Measurements from ENCODE around the gene GUK1. TPM values are rescaled to one million over a fixed set of nuclear protein-coding genes. Genes with fewer than 3 reads are reported as not detected.

The GUK1 gene
- total RNA-seq, 1 donor, result 278 TPM

DNA sequence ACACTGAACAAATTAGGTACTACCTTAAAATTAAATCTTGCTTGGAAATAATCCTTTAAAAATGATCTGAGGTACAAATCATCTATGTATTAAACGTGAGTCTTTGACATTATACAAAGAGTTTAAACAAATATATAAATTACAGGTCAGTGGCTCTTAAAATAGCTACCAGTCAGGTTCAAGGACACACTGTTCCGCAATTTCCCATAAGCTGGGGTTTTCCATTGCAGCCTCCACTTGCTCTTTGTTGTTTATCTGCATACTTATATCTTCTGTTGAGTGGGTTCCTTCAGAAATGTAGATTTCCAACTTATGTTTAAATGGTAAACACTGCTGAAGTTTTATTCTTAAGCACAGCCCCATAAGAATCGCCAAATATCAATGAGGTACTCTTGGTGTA lies 25.3 kb upstream of the GUK1 start:
- H3K27me3 ChIP-seq (ENCODE audit: insufficient read depth, low read length), result no peaks in the 10 kb centered on the region
- no peak overlapping the region for H3K4me3 ChIP-seq (ENCODE audit: insufficient read depth, low read length)
- H4K20me1 ChIP-seq (ENCODE audit: insufficient read depth, low read length), result no peaks in the 10 kb centered on the region
- no peaks in the 10 kb centered on the region for H3K9me3 ChIP-seq (ENCODE audit: low read depth, low read length)
- no peak overlapping the region for H2AFZ ChIP-seq (ENCODE audit: low read length)
- no peak overlapping the region for H3K27ac ChIP-seq (ENCODE audit: low read depth, low read length)
- no peak for DNase-seq (ENCODE audit: insufficient read length, low spot score, missing footprints)
- H3K4me1 ChIP-seq (ENCODE audit: insufficient read depth, low read length), result peaks cover 6% of the 10 kb centered on the region
- TF ChIP-seq, protein P1, sequence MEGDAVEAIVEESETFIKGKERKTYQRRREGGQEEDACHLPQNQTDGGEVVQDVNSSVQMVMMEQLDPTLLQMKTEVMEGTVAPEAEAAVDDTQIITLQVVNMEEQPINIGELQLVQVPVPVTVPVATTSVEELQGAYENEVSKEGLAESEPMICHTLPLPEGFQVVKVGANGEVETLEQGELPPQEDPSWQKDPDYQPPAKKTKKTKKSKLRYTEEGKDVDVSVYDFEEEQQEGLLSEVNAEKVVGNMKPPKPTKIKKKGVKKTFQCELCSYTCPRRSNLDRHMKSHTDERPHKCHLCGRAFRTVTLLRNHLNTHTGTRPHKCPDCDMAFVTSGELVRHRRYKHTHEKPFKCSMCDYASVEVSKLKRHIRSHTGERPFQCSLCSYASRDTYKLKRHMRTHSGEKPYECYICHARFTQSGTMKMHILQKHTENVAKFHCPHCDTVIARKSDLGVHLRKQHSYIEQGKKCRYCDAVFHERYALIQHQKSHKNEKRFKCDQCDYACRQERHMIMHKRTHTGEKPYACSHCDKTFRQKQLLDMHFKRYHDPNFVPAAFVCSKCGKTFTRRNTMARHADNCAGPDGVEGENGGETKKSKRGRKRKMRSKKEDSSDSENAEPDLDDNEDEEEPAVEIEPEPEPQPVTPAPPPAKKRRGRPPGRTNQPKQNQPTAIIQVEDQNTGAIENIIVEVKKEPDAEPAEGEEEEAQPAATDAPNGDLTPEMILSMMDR (IDR thresholded peaks at IDR 0.05; ENCODE audit: extremely low read depth, low read depth, low read length), result no peak
- H3K36me3 ChIP-seq (ENCODE audit: insufficient read depth, low read length), result no peaks in the 10 kb centered on the region
- H3K79me2 ChIP-seq (ENCODE audit: insufficient read depth, low read length), result peaks cover 7% of the 10 kb centered on the region
- H3K4me2 ChIP-seq (ENCODE audit: insufficient read depth, low read length), result no peak overlapping the region

DNA sequence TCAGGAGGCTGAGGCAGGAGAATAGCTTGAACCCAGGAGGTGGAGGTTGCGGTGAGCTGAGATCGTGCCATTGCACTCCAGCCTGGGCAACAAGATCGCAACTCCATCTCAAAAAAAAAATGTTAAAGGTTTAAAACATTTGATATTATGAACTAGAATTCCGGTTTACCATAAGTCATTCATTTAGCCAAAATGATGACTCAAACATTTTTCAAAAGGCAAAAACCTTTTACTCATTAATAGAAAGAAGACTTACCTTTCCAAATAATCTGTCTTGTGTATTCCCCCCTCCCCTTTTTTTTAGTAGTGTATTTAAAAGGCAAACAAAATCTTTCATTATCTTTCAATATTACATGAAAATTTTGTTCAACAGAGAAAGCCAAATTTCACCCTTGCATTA lies 22.7 kb upstream of the GUK1 start:
- no peak overlapping the region for H3K4me2 ChIP-seq (ENCODE audit: insufficient read depth, low read length)
- no peaks in the 10 kb centered on the region for H3K79me2 ChIP-seq (ENCODE audit: insufficient read depth, low read length)
- no peak for DNase-seq (ENCODE audit: insufficient read length, low spot score, missing footprints)
- H3K27ac ChIP-seq (ENCODE audit: low read depth, low read length), result no peak overlapping the region
- no peaks in the 10 kb centered on the region for H3K27me3 ChIP-seq (ENCODE audit: insufficient read depth, low read length)
- no peak overlapping the region for H2AFZ ChIP-seq (ENCODE audit: low read length)
- H4K20me1 ChIP-seq (ENCODE audit: insufficient read depth, low read length), result no peaks in the 10 kb centered on the region
- TF ChIP-seq, protein P1 (IDR thresholded peaks at IDR 0.05; ENCODE audit: extremely low read depth, low read depth, low read length), result no peak
- H3K4me3 ChIP-seq (ENCODE audit: insufficient read depth, low read length), result no peak overlapping the region
- no peaks in the 10 kb centered on the region for H3K36me3 ChIP-seq (ENCODE audit: insufficient read depth, low read length)
- peaks cover 5% of the 10 kb centered on the region for H3K4me1 ChIP-seq (ENCODE audit: insufficient read depth, low read length)
- no peaks in the 10 kb centered on the region for H3K9me3 ChIP-seq (ENCODE audit: low read depth, low read length)

DNA sequence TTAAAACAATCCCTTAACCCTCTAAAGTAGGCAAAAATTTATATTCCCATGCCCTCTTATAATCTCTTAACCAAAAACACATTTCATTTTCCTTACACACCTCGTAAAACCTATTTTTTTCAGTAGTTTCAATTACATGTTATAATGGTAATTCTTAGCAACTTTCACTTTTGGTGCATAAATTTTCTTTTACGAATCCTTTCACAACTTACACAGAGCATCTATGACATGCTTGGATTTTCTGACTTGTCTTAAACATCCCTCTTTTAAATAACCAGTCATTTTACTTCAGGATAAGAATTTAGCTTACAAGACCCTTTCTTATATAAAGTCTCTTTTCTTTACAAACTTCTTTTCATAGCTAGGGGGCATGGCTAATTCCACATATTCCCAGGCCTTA lies 22.0 kb upstream of the GUK1 start:
- Histone ChIP-seq H3K9me3 (ENCODE audit: low read depth, low read length) (no peaks in the 10 kb centered on the region), H2AFZ (ENCODE audit: low read length) (no peak overlapping the region), H3K4me1 (ENCODE audit: insufficient read depth, low read length) (peaks cover 5% of the 10 kb centered on the region), H4K20me1 (ENCODE audit: insufficient read depth, low read length) (no peaks in the 10 kb centered on the region), H3K36me3 (ENCODE audit: insufficient read depth, low read length) (no peaks in the 10 kb centered on the region), H3K4me2 (ENCODE audit: insufficient read depth, low read length) (no peak overlapping the region), H3K4me3 (ENCODE audit: insufficient read depth, low read length) (no peak overlapping the region), H3K79me2 (ENCODE audit: insufficient read depth, low read length) (no peaks in the 10 kb centered on the region), H3K27me3 (ENCODE audit: insufficient read depth, low read length) (peaks cover 7% of the 10 kb centered on the region), H3K27ac (ENCODE audit: low read depth, low read length) (no peak overlapping the region)
- TF ChIP-seq, protein P1 (IDR thresholded peaks at IDR 0.05; ENCODE audit: extremely low read depth, low read depth, low read length), result no peak
- no peak for DNase-seq (ENCODE audit: insufficient read length, low spot score, missing footprints)

DNA sequence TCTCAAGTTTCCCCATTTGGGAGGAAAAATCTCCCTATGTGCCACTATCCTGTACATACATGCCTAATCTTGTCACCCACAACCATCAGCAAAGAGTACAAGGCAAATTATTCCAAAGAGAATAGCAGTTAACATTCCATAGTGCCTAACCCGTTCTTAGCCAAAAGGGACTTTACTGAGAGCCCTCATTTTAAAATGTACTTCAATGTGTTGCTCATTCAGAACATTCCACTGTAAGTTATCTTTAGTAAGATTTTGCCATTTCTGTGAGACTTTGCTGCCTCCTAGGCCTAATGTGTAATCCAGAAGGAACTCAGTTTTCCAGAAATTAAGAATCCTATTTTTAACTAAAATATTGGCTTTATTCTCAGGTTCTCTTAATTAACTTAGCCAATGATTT lies 19.7 kb upstream of the GUK1 start:
- Histone ChIP-seq H2AFZ (ENCODE audit: low read length) (no peak overlapping the region), H3K4me1 (ENCODE audit: insufficient read depth, low read length) (peaks cover 5% of the 10 kb centered on the region), H3K27me3 (ENCODE audit: insufficient read depth, low read length) (peaks cover 13% of the 10 kb centered on the region), H3K4me3 (ENCODE audit: insufficient read depth, low read length) (no peak overlapping the region), H3K79me2 (ENCODE audit: insufficient read depth, low read length) (no peaks in the 10 kb centered on the region), H3K9me3 (ENCODE audit: low read depth, low read length) (no peaks in the 10 kb centered on the region), H3K27ac (ENCODE audit: low read depth, low read length) (peak overlapping the region; percentile 66), H3K36me3 (ENCODE audit: insufficient read depth, low read length) (no peaks in the 10 kb centered on the region), H3K4me2 (ENCODE audit: insufficient read depth, low read length) (no peak overlapping the region), H4K20me1 (ENCODE audit: insufficient read depth, low read length) (no peaks in the 10 kb centered on the region)
- TF ChIP-seq, protein P1 (IDR thresholded peaks at IDR 0.05; ENCODE audit: extremely low read depth, low read depth, low read length), result no peak
- DNase-seq (ENCODE audit: insufficient read length, low spot score, missing footprints), result no peak
